Thyroid gland (tissue), 4 donors: ENCODE measurements around the gene GALNT5. TPM values are rescaled to one million over a fixed set of nuclear protein-coding genes. Genes with fewer than 3 reads are reported as not detected.
A peak's percentile ranks its signal among the peaks of the same experiment; 100 is the strongest.

Source experiments
- DNase-seq, 2 donors: peaks; one replicate each; pipeline ENCODE4 v3.0.0-alpha.2; 2019
- H3K27ac ChIP-seq, 3 donors: fragments of 200-600 bp; sonication (generic); 1 replicate in 2 of 3; 2 replicates in 1 of 3; pipeline ENCODE4 v1.5.1; 2016 to 2019; ENCODE audit warnings: mild to moderate bottlenecking in 1 of 3, moderate library complexity in 1 of 3
- H3K27me3 ChIP-seq: fragments of 200-600 bp; sonication (generic); one replicate; pipeline ENCODE4 v1.5.1; 2019
- H3K36me3 ChIP-seq, 2 donors: fragments of 200-600 bp; sonication (generic); one replicate each; pipeline ENCODE4 v1.5.1; 2016 to 2019
- H3K4me1 ChIP-seq, 2 donors: fragments of 200-600 bp; sonication (generic); one replicate each; pipeline ENCODE4 v1.5.1; 2017 to 2019
- H3K4me3 ChIP-seq, 3 donors: fragments of 200-600 bp; sonication (generic); replicated peaks in 1 of 3; 1 replicate in 2 of 3; 2 replicates in 1 of 3; pipeline ENCODE4 v1.5.1; 2016; ENCODE audit warnings: mild to moderate bottlenecking in 1 of 3
- H3K9me3 ChIP-seq: fragments of 200-600 bp; sonication (generic); one replicate; pipeline ENCODE4 v1.5.1; 2017
- CTCF ChIP-seq, 6 experiments: fragments of 200-600 bp in 3 of 6; fragments of 450-650 bp in 3 of 6; sonication (generic) in 3 of 6; IDR thresholded peaks; one replicate each; pipeline ENCODE4 v1.5.1; 2016 to 2019; ENCODE audit warnings: antibody characterized with exemption in 6 of 6, mild to moderate bottlenecking in 2 of 6, inconsistent platforms in 1 of 6, moderate library complexity in 1 of 6
- POLR2A ChIP-seq, 2 donors: fragments of 450-650 bp; IDR thresholded peaks; one replicate each; pipeline ENCODE4 v1.6.1; 2017; ENCODE audit warnings: antibody characterized with exemption in 2 of 2, mild to moderate bottlenecking in 2 of 2, moderate library complexity in 1 of 2
- WGBS, 2 donors: methylation state at CpG; one replicate each; pipeline ENCODE4 v1.1.5; 2017; 5-methylcytosine and 5-hydroxymethylcytosine counted together
- intact Hi-C: fragments of 100-400 bp; cut with DNase I; formaldehyde crosslinking; loops from one replicate; pipeline ENCODE4 v1.15.1; 2023
- total RNA-seq, 4 donors: library from RNA; depleted of rRNA; stranded (reverse); fragments of >200 nt; gene quantifications; one replicate each; pipeline ENCODE4 v1.2.3, GENCODE V29; 2016

GALNT5 gene
- total RNA-seq, 4 donors from 2014 or later: 0.13 to 0.49 TPM; not detected in 2

GRCh38 chr2:157334335-157334734, 76.8 kb downstream of the GALNT5 start:
- TF ChIP-seq CTCF (IDR thresholded peaks at IDR 0.05): no peak
- TF ChIP-seq POLR2A (IDR thresholded peaks at IDR 0.05): no peak
- Histone ChIP-seq H3K27ac (no peak overlapping the region), H3K36me3 (no peaks in the 10 kb centered on the region), H3K4me1 (no peaks in the 10 kb centered on the region), H3K4me3 (no peak overlapping the region), H3K27me3 (no peaks in the 10 kb centered on the region), H3K9me3 (no peaks in the 10 kb centered on the region)
- 81 to 88% methylated on average over 4 of the region's 4 CpGs for WGBS, 2 donors
- DNase-seq: no peak
- intact Hi-C loops: no loop called here

GRCh38 chr2:157334797-157335196, 77.3 kb downstream of the GALNT5 start:
- Histone ChIP-seq H3K4me1 (no peaks in the 10 kb centered on the region), H3K9me3 (no peaks in the 10 kb centered on the region), H3K36me3 (no peaks in the 10 kb centered on the region), H3K27ac (no peak overlapping the region), H3K4me3 (no peak overlapping the region), H3K27me3 (no peaks in the 10 kb centered on the region)
- intact Hi-C loops: no loop called here
- DNase-seq: no peak
- 79 to 96% methylated on average over 3 of the region's 3 CpGs for WGBS, 2 donors
- TF ChIP-seq CTCF (IDR thresholded peaks at IDR 0.05): no peak
- no peak for TF ChIP-seq POLR2A (IDR thresholded peaks at IDR 0.05)

- WGBS, 2 donors: 35 to 38% methylated on average over 8 of the region's 8 CpGs
- peak; percentile 5 to 33 for DNase-seq
- H3K4me1 ChIP-seq: no peaks in the 10 kb centered on the region
- no peak overlapping the region for H3K4me3 ChIP-seq
- no peaks in the 10 kb centered on the region for H3K36me3 ChIP-seq
- TF ChIP-seq CTCF (IDR thresholded peaks at IDR 0.05) (peak in 5 of 6 experiments; percentile 16 to 67 (median 44)), POLR2A (IDR thresholded peaks at IDR 0.05) (no peak)
- no peak overlapping the region for H3K27ac ChIP-seq
- intact Hi-C loops: no loop called here
- H3K27me3 ChIP-seq: no peaks in the 10 kb centered on the region
- no peaks in the 10 kb centered on the region for H3K9me3 ChIP-seq
Observed at GRCh38 chr2:157336137-157337010, 78.9 kb downstream of the GALNT5 start.

GRCh38 chr2:157337978-157338377, 80.5 kb downstream of the GALNT5 start:
- intact Hi-C loops: no loop called here

More at GRCh38 chr2:157337978-157338377, 80.5 kb downstream of the GALNT5 start:
- Histone ChIP-seq H3K36me3 (no peaks in the 10 kb centered on the region), H3K27ac (no peak overlapping the region), H3K9me3 (no peaks in the 10 kb centered on the region), H3K4me3 (no peak overlapping the region), H3K4me1 (no peaks in the 10 kb centered on the region), H3K27me3 (no peaks in the 10 kb centered on the region)
- WGBS, 2 donors: 69 to 71% methylated on average over 3 of the region's 3 CpGs
- TF ChIP-seq CTCF (IDR thresholded peaks at IDR 0.05) (no peak), POLR2A (IDR thresholded peaks at IDR 0.05) (no peak)
- DNase-seq: no peak
